ENCODE measurements around the gene ZNF683.

DNA sequence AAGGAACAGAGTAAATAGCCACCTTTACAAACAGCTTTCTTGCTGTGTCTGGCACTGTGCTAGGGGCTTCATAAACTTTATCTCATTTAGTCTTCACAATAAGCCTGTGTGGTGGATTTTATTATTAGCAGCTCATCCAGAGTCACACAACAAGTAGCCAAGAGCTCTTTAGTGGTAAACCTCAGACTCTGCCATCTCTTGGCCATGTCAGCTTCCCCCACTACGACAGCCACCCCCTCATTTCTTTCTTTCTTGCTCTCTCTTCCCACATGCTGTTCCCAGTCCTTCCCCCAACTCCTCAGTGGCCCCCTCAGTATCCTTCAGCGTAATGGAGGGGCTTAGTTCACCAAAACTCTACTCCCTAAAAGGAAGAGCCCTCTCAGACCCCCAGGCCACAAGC is 1.2 kb upstream of the ZNF683 start:
- TF ChIP-seq, protein P1, sequence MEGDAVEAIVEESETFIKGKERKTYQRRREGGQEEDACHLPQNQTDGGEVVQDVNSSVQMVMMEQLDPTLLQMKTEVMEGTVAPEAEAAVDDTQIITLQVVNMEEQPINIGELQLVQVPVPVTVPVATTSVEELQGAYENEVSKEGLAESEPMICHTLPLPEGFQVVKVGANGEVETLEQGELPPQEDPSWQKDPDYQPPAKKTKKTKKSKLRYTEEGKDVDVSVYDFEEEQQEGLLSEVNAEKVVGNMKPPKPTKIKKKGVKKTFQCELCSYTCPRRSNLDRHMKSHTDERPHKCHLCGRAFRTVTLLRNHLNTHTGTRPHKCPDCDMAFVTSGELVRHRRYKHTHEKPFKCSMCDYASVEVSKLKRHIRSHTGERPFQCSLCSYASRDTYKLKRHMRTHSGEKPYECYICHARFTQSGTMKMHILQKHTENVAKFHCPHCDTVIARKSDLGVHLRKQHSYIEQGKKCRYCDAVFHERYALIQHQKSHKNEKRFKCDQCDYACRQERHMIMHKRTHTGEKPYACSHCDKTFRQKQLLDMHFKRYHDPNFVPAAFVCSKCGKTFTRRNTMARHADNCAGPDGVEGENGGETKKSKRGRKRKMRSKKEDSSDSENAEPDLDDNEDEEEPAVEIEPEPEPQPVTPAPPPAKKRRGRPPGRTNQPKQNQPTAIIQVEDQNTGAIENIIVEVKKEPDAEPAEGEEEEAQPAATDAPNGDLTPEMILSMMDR (IDR thresholded peaks at IDR 0.05; ENCODE audit: insufficient read depth, low read length, poor library complexity, severe bottlenecking) = no peak
- no peak for TF ChIP-seq EZH2phosphoT487 (conservative IDR thresholded peaks at IDR 0.05; ENCODE audit: low read length)
